Measurements from ENCODE around the gene EMC7. TPM values are rescaled to one million over a fixed set of nuclear protein-coding genes. Genes with fewer than 3 reads are reported as not detected.
A peak's percentile ranks its signal among the peaks of the same experiment; 100 is the strongest.

The EMC7 gene
- total and polyA plus RNA-seq, 10 of the 15 experiments (the other 5 are each of a cell fraction or from before 2014, with no cell fraction given) = 16.5 to 88.9 (median 45.0) TPM

DNA sequence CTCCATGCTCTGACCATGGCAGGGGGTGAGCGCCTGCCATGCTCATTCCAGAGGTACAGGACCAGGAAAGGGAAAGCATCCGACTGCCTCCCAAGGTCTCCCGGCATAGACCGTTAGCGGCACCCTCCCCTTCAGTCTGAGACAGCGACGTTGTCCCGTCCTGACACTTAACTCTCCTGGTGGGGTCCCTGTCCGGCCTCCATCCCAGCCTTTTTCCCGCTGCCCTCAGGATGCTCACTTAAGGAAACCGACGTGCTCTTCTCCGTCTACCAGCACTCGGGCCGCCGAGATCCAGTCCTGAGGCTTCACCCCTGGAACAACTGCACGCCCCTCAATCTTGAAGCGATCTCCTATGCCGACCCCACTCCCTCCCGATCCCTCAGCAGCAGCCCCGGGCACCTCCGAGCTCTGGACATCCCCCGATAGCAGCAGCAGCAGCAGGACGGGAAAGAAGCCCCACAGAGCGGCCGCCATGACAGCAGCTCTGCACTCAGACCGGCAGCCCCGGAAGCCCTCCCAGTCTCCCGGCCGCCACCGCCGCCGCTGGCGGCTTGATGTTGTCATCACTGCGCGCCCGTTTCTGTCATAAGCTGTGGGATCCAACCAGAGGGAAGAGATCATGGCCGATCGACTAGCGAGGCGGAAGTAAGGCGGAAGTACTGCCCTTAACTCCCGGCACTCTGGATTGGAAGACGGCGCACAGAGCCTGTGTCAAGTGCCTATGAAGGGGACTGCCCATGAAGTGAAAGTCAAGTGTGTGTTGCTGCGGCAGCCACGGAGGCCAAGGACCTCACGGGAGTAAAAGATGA, at the start of gene EMC7, which contains the start of gene PGBD4 (continued):
- TF ChIP-seq, protein P1, sequence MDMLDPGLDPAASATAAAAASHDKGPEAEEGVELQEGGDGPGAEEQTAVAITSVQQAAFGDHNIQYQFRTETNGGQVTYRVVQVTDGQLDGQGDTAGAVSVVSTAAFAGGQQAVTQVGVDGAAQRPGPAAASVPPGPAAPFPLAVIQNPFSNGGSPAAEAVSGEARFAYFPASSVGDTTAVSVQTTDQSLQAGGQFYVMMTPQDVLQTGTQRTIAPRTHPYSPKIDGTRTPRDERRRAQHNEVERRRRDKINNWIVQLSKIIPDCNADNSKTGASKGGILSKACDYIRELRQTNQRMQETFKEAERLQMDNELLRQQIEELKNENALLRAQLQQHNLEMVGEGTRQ (IDR thresholded peaks at IDR 0.05; ENCODE audit: borderline replicate concordance, low read depth, low read length) = no peak; the same call in 1 of the 2 replicates
- no peak for TF ChIP-seq ZZZ3 (IDR thresholded peaks at IDR 0.05; ENCODE audit: control insufficient read depth, insufficient read length, low read depth)
- TF ChIP-seq SMARCA5 (IDR thresholded peaks at IDR 0.05) = 0 out of 2 replicates have a peak, but pooled peaks have one; percentile 7
- no peak for TF ChIP-seq MEF2B (IDR thresholded peaks at IDR 0.05; ENCODE audit: partially characterized antibody, poor library complexity, severe bottlenecking)
- TF ChIP-seq CBX3 (IDR thresholded peaks at IDR 0.05; ENCODE audit: borderline replicate concordance, low read depth) = no peak
- peak; percentile 79; the same call in 1 of the 2 replicates for TF ChIP-seq ESRRA (IDR thresholded peaks at IDR 0.05; ENCODE audit: low read length)
- TF ChIP-seq, protein P2, sequence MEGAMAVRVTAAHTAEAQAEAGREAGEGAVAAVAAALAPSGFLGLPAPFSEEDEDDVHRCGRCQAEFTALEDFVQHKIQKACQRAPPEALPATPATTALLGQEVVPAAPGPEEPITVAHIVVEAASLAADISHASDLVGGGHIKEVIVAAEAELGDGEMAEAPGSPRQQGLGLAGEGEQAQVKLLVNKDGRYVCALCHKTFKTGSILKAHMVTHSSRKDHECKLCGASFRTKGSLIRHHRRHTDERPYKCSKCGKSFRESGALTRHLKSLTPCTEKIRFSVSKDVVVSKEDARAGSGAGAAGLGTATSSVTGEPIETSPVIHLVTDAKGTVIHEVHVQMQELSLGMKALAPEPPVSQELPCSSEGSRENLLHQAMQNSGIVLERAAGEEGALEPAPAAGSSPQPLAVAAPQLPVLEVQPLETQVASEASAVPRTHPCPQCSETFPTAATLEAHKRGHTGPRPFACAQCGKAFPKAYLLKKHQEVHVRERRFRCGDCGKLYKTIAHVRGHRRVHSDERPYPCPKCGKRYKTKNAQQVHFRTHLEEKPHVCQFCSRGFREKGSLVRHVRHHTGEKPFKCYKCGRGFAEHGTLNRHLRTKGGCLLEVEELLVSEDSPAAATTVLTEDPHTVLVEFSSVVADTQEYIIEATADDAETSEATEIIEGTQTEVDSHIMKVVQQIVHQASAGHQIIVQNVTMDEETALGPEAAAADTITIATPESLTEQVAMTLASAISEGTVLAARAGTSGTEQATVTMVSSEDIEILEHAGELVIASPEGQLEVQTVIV (IDR thresholded peaks at IDR 0.05; ENCODE audit: borderline replicate concordance, partially characterized antibody) = peak; percentile 90
- peak; percentile 85 for TF ChIP-seq POLR2AphosphoS2 (IDR thresholded peaks at IDR 0.05; ENCODE audit: low read depth, low read length)
- TF ChIP-seq, protein P3, sequence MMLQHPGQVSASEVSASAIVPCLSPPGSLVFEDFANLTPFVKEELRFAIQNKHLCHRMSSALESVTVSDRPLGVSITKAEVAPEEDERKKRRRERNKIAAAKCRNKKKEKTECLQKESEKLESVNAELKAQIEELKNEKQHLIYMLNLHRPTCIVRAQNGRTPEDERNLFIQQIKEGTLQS (IDR thresholded peaks at IDR 0.05; ENCODE audit: borderline replicate concordance, extremely low read depth, low read depth, low read length) = peak; percentile 85; the same call in 1 of the 2 replicates
- TF ChIP-seq KLF5 (IDR thresholded peaks at IDR 0.05; ENCODE audit: partially characterized antibody) = no peak
- no peak for TF ChIP-seq TCF7 (IDR thresholded peaks at IDR 0.05; ENCODE audit: borderline replicate concordance)
- TF ChIP-seq, protein P4, sequence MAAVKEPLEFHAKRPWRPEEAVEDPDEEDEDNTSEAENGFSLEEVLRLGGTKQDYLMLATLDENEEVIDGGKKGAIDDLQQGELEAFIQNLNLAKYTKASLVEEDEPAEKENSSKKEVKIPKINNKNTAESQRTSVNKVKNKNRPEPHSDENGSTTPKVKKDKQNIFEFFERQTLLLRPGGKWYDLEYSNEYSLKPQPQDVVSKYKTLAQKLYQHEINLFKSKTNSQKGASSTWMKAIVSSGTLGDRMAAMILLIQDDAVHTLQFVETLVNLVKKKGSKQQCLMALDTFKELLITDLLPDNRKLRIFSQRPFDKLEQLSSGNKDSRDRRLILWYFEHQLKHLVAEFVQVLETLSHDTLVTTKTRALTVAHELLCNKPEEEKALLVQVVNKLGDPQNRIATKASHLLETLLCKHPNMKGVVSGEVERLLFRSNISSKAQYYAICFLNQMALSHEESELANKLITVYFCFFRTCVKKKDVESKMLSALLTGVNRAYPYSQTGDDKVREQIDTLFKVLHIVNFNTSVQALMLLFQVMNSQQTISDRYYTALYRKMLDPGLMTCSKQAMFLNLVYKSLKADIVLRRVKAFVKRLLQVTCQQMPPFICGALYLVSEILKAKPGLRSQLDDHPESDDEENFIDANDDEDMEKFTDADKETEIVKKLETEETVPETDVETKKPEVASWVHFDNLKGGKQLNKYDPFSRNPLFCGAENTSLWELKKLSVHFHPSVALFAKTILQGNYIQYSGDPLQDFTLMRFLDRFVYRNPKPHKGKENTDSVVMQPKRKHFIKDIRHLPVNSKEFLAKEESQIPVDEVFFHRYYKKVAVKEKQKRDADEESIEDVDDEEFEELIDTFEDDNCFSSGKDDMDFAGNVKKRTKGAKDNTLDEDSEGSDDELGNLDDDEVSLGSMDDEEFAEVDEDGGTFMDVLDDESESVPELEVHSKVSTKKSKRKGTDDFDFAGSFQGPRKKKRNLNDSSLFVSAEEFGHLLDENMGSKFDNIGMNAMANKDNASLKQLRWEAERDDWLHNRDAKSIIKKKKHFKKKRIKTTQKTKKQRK (IDR thresholded peaks at IDR 0.05; ENCODE audit: low read depth, low read length) = no peak
- TF ChIP-seq HDGF (IDR thresholded peaks at IDR 0.05) = no peak
- TF ChIP-seq, protein P5, sequence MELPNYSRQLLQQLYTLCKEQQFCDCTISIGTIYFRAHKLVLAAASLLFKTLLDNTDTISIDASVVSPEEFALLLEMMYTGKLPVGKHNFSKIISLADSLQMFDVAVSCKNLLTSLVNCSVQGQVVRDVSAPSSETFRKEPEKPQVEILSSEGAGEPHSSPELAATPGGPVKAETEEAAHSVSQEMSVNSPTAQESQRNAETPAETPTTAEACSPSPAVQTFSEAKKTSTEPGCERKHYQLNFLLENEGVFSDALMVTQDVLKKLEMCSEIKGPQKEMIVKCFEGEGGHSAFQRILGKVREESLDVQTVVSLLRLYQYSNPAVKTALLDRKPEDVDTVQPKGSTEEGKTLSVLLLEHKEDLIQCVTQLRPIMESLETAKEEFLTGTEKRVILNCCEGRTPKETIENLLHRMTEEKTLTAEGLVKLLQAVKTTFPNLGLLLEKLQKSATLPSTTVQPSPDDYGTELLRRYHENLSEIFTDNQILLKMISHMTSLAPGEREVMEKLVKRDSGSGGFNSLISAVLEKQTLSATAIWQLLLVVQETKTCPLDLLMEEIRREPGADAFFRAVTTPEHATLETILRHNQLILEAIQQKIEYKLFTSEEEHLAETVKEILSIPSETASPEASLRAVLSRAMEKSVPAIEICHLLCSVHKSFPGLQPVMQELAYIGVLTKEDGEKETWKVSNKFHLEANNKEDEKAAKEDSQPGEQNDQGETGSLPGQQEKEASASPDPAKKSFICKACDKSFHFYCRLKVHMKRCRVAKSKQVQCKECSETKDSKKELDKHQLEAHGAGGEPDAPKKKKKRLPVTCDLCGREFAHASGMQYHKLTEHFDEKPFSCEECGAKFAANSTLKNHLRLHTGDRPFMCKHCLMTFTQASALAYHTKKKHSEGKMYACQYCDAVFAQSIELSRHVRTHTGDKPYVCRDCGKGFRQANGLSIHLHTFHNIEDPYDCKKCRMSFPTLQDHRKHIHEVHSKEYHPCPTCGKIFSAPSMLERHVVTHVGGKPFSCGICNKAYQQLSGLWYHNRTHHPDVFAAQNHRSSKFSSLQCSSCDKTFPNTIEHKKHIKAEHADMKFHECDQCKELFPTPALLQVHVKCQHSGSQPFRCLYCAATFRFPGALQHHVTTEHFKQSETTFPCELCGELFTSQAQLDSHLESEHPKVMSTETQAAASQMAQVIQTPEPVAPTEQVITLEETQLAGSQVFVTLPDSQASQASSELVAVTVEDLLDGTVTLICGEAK (IDR thresholded peaks at IDR 0.05; ENCODE audit: borderline replicate concordance) = peak; percentile 91
- TF ChIP-seq PAX5 (IDR thresholded peaks at IDR 0.05; ENCODE audit: borderline replicate concordance, low read depth, low read length) = 0 out of 2 replicates have a peak, but pooled peaks have one; percentile 33
- peak; percentile 52; the same call in 1 of the 2 replicates for TF ChIP-seq IRF4 (IDR thresholded peaks at IDR 0.05; ENCODE audit: low read depth, low read length)
- no peak for TF ChIP-seq JUND (IDR thresholded peaks at IDR 0.05; ENCODE audit: low read depth, low read length)
